GM11168 (cell line): ENCODE data around the gene MCTS1.
"Not testable (repeated sequence)": the region's sequence is repeated elsewhere in the genome, so short reads cannot be mapped to it uniquely, and the experiment has no call there.

Experiments used
- in situ Hi-C: fragments of 300-500 bp; cut with MboI; formaldehyde crosslinking; loops from one replicate; pipeline ENCODE4 v1.12.0; 2022; ENCODE audit warnings: low sequenced_read_pairs; ENCODE audit not compliant: unreplicated experiment

The MCTS1 gene

GRCh38 chrX:120617996-120618630 lies 14.2 kb downstream of the MCTS1 start:
- in situ Hi-C loops, result no loop called here

DNA sequence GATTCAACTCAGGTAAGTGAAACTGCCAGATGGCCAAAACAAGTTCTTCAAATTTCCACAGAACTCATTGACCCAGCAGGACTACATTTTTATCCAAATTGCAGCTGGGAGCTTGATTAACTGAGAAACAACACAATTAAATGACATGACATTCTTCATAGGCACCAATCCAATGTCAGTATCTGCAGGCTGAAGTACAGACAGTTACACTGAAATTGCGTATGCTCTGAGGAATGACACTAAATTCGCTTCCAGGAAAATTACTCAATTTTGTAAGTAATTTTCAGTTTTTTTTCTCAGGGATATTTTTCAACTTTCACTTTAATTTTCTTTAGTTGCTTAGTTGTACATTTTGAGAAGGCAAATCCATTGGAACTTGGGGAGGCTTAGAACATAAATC lies 21.5 kb downstream of the MCTS1 start:
- in situ Hi-C loops, result loop anchor here (10.0 kb wide), 1 partner anchor 121 kb away; no protein-coding TSS in a partner anchor

GRCh38 chrX:120629667-120630537 lies 26.0 kb downstream of the MCTS1 start, which contains the start of gene C1GALT1C1:
C1GALT1C1 (minus strand) TSS chrX:120630054; CDS start chrX:120627166, 2,888 bp downstream.
- in situ Hi-C loops, result loop anchor here (10.0 kb wide), 1 partner anchor 125 kb away; no protein-coding TSS in a partner anchor

- in situ Hi-C loops, result no loop called here
These were observed 34.7 kb downstream of the MCTS1 start for GRCh38 chrX:120638619-120639018.

DNA sequence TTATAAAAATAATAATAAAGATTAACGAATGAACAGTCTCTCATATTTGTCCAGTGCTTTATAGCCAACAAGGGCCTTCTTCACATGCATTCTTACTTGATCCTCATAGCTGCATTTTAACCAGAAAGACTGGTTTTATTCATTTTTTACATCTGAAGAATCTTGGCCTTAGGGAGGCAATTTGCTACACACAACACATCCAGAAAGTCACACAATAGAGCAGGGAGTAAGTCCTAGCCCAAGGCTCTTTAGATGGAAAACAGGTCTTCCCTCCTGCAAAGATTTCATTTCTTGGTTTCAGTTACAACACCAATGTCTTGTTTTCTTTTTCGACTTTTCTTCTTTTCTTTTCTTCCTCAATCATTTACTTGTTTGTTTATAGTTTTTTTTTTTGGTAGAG lies 39.0 kb downstream of the MCTS1 start:
- in situ Hi-C loops, result no loop called here

- in situ Hi-C loops, result no loop called here
These were observed 43.2 kb downstream of the MCTS1 start for GRCh38 chrX:120647127-120647526.

- in situ Hi-C loops, result not testable (repeated sequence)
These were observed 48.4 kb downstream of the MCTS1 start for GRCh38 chrX:120652256-120652655.

- in situ Hi-C loops, result no loop called here
These were observed 49.1 kb downstream of the MCTS1 start for GRCh38 chrX:120653000-120653399.

DNA sequence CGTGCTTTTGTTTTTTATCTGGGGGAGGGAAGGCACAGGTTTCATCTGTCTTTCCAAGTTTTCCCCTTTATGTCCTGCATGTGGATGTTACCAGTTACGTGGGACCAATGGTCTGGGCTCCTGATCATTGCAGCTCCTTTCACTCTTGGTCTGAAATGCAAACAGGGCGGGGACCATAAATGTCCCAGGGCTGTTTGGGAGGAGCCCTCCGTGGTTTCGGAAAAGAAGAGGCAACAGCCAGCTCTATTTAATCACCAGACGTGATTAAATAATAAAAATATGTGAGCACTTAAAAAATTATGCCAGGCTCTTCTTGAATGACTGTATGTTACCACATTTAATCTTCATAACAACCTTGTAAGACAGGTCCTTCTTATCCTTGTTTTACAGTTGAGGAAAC lies 56.7 kb downstream of the MCTS1 start:
- in situ Hi-C loops, result no loop called here
